GM12875 (cell line): Measurements from ENCODE around the gene USP14.
"Not testable (repeated sequence)": the region's sequence is repeated elsewhere in the genome, so short reads cannot be mapped to it uniquely, and the experiment has no call there.

Source experiments
- H3K4me3 ChIP-seq: one replicate; pipeline ENCODE4 v1.5.1; 2011; ENCODE audit warnings: low read depth, low read length, control low read depth
- CTCF ChIP-seq: IDR thresholded peaks from 2 replicates; pipeline ENCODE4 v1.5.1; 2011; ENCODE audit warnings: low read depth, mild to moderate bottlenecking, control low read depth, inconsistent platforms, low read length, moderate library complexity, borderline replicate concordance; ENCODE audit not compliant: insufficient read depth

Gene USP14

DNA sequence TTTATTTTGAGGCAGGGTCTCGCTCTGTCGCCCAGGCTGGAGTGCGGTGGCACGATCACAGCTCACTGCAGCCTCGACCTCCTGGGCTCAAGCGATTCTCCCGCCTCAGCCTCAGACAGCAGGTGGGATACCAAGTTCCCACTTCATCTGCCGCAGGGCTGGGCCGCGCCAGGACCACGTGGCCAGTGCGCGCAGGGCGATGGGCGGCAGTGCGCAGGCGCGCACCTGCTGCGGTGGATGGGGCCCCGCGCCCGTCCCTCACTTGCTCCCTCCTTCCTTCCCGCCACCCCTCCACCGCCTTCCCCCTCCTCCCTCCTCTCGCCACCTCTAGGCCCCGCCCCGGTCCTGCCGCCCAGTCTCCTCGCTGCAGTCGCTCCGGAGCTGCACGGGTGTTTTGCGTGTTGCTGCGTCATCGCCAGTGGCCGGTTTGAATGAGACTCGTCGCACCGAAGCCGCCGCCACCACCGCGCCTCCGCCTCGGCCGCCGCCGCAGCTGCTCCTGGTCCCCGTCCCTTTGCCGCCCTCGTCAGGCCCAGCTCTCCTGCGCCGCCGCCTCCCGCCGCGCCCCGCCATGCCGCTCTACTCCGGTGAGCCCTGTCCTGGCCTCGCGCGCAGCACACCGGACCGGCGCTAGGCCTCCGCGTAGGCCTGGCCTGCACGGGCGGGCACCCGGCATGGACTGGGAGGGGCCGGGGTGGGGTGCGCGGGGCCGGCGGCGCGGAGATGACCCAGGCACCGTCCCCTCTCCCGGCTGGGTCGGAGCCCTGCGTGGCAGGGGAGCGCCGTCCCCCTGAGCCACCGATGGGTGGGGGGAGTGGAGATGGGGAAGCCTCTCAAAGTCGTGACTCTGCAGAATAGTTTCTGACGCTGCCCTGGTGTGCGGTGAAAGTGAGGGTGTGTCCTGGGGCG lies at the start of gene USP14:
Gene USP14, plus strand, starts transcription at position 430 of the 909 bp plus-strand sequence. Its CDS starts 142 bp downstream, at position 572.
- H3K4me3 ChIP-seq, result peak within 1 kb of the TSS; percentile 54
- no peak for TF ChIP-seq CTCF

- not testable (repeated sequence) for H3K4me3 ChIP-seq
Observed at GRCh38 chr18:108665-109063, 49.7 kb upstream of the USP14 start.

- TF ChIP-seq CTCF, result 0 out of 2 replicates have a peak, but pooled peaks have one; percentile 21
- H3K4me3 ChIP-seq, result not testable (repeated sequence)
Observed at GRCh38 chr18:109130-109921, 49.0 kb upstream of the USP14 start.

DNA sequence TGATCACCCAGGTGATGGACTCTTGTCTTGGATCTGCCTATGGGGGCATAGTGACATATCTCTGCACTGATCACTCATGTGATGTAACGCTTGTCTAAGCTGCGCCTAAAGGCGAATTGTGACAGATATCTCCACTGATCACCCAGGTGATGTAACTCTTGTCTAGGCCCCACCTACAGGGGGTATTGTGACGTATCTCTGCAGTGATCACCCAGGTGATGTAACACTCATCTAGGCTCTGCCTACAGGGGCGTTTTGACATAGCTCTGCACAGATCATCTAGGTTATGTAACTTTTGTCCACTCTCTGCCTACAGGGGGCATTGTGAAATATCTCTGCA lies 48.5 kb upstream of the USP14 start:
- not testable (repeated sequence) for H3K4me3 ChIP-seq

DNA sequence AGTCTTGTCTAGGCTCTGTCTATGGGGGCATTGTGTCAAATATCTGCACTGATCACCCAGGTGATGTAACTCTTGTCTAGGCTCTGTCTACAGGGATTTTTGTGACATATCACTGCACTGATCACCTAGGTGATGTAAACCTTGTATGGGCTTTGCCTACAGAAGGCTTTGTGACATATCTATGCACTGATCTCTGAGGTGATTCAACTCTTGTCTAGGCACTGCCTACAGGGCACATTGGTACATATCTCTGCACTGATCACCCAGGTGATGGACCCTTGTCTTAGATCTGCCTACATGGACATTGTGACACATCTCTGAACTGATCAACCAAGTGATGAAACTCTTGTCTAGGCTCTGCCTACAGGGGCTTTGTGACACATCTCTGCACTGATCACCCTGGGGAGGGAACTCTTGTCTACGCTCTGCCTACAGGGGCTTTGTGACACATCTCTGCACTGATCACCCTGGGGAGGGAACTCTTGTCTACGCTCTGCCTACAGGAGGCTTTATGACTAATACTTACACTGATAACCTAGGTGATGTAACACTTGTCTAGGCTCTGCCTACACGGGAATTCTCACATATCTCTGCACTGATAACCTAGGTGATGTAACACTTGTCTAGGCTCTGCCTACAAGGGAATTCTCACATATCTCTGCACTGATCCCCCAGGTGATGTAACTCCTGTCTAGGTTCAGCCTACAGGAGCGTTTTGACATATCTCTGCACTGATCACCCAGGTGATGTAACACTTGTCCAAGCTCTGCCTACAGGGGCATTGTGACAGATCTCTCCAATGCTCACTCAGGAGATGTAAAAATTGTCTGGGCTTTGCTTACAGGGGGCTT lies 47.8 kb upstream of the USP14 start:
- not testable (repeated sequence) for H3K4me3 ChIP-seq

DNA sequence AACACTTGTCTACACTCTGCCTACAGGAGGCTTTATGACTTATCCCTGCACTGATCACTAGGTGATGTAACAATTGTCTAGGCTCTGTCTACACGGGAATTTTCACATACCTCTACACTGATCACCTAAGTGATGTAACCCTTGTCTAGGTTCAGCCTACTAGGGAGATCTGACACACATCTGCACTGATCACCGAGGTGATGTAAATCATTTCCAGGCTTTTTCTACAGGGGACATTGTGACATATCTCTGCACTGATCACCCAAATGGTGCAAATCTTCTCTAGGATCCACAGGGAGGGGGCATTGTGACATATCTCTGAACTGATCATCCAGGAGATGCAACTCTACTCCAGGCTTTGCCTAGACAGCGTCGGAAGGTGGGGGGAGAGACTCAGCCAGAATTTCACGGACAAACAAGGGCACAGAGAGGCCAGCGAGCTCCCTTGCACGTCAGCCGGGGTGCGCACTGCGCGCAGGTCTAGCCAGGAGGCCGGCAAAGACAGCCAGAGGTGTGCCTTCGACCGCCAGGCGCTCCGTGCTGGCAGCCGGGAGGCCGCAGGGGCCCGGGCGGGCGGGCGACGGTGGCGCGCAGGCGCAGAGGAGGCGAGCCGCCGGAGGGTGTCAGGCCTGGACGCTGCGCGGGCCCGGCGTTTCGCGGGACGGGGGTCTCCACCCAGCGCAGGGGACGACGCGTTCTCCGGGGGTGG lies 46.9 kb upstream of the USP14 start:
- no peak for TF ChIP-seq CTCF
- peak overlapping the region; percentile 10 for H3K4me3 ChIP-seq

- H3K4me3 ChIP-seq, result not testable (repeated sequence)
Observed at GRCh38 chr18:112015-112733, 46.2 kb upstream of the USP14 start.

DNA sequence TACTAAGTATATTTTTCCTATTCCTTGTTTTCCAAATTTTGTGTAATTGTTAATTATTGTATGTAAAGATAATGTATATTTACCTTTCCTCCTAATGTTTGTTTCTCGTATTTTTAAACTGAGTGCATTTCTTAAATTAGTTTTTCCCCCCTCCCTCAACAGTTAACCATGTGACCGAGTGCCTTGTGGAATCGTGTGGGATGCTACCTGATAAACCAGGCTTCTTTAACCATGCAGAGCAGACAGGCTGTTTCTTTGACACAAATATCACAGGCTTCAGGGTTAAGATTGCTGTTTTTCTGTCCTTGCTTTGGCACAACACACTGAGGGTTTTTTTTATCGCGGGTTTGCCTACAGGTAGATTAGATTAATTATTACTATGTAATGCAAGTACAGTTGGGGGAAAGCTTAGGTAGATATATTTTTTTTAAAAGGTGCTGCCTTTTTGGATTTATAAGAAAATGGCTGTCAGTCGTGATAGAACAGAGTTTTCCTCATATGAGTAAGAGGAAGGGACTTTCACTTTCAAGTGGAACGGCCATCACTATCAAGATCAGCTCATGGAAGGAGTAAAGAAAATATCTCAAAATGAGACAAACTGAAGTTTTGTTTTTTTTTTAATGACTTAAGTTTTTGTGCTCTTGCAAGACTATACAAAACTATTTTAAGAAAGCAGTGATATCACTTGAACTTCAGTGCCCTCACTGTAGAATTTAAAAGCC lies 37.7 kb upstream of the USP14 start:
- H3K4me3 ChIP-seq, result not testable (repeated sequence)
